ENCODE measurements around the gene ARHGAP15. TPM values are rescaled to one million over a fixed set of nuclear protein-coding genes. Genes with fewer than 3 reads are reported as not detected.
A peak's percentile ranks its signal among the peaks of the same experiment; 100 is the strongest.
"Not testable (repeated sequence)": the region's sequence is repeated elsewhere in the genome, so short reads cannot be mapped to it uniquely, and the experiment has no call there.

ARHGAP15 gene
- total RNA-seq, 8 experiments from 2014 or later, result 0.29 to 1.3 (median 0.51) TPM; not detected in 2

- H3K4me1 ChIP-seq (replicated peaks in 1 of 2), result peaks cover 0 to 4% of the 10 kb centered on the region in 2 donors
- in situ Hi-C loops (cut with MboI; ENCODE audit: low pct_unique_long_range_greater_than_20kb in 2 of 9, low sequenced_read_pairs in 9 of 9, unreplicated experiment in 9 of 9), result no loop called here
- WGBS, 10 experiments, result 0 to 95% (median 64%) methylated on average over 2 to 6 of the region's 6 CpGs
- ATAC-seq (replicated peaks in 6 of 8), result peak in 3 of 8 experiments; percentile 35 to 89 (median 44)
- no peak overlapping the region for H3K27ac ChIP-seq
- H3K4me3 ChIP-seq, result no peak overlapping the region
Measured at GRCh38 chr2:143524559-143525401, 395.6 kb downstream of the ARHGAP15 start.

- peak in 3 of 8 experiments; percentile 15 to 25 (median 16) for ATAC-seq (replicated peaks in 6 of 8)
Measured at GRCh38 chr2:143525402-143525860, 396.2 kb downstream of the ARHGAP15 start.

GRCh38 chr2:143526498-143526897 is 397.3 kb downstream of the ARHGAP15 start:
- peaks cover 0 to 4% of the 10 kb centered on the region in 2 donors for H3K4me1 ChIP-seq (replicated peaks in 1 of 2)
- no peak overlapping the region for H3K4me3 ChIP-seq
- no peak overlapping the region for H3K27ac ChIP-seq
- in situ Hi-C loops (cut with MboI; ENCODE audit: low pct_unique_long_range_greater_than_20kb in 2 of 9, low sequenced_read_pairs in 9 of 9, unreplicated experiment in 9 of 9), result no loop called here
- ATAC-seq (replicated peaks in 6 of 8), result no peak

More at GRCh38 chr2:143525402-143525860, 396.2 kb downstream of the ARHGAP15 start:
- 0 to 39% (median 11%) methylated on average over 2 of the region's 2 CpGs for WGBS, 10 experiments
- H3K4me1 ChIP-seq (replicated peaks in 1 of 2), result peaks cover 0 to 4% of the 10 kb centered on the region in 2 donors
- H3K4me3 ChIP-seq, result no peak overlapping the region
- H3K27ac ChIP-seq, result no peak overlapping the region
- in situ Hi-C loops (cut with MboI; ENCODE audit: low pct_unique_long_range_greater_than_20kb in 2 of 9, low sequenced_read_pairs in 9 of 9, unreplicated experiment in 9 of 9), result no loop called here

- Histone ChIP-seq H3K4me1 (replicated peaks in 1 of 2) (peaks cover 0 to 4% of the 10 kb centered on the region in 2 donors), H3K4me3 (no peak overlapping the region), H3K27ac (no peak overlapping the region)
- no peak for ATAC-seq (replicated peaks in 6 of 8)
- WGBS, 10 experiments, result 0 to 100% (median 38%) methylated on average over 1 of the region's 1 CpG; no CpG with 5 or more reads in 2 of the 10 experiments
- in situ Hi-C loops (cut with MboI; ENCODE audit: low pct_unique_long_range_greater_than_20kb in 2 of 9, low sequenced_read_pairs in 9 of 9, unreplicated experiment in 9 of 9), result no loop called here
Measured at GRCh38 chr2:143528021-143528420, 398.8 kb downstream of the ARHGAP15 start.

- Histone ChIP-seq H3K4me3 (no peak overlapping the region), H3K27ac (no peak overlapping the region), H3K4me1 (replicated peaks in 1 of 2) (peaks cover 0 to 4% of the 10 kb centered on the region in 2 donors)
- 65 to 100% (median 100%) methylated on average over 1 of the region's 1 CpG for WGBS, 10 experiments
- in situ Hi-C loops (cut with MboI; ENCODE audit: low pct_unique_long_range_greater_than_20kb in 2 of 9, low sequenced_read_pairs in 9 of 9, unreplicated experiment in 9 of 9), result no loop called here
- no peak for ATAC-seq (replicated peaks in 6 of 8)
Measured at GRCh38 chr2:143529118-143529720, 400.0 kb downstream of the ARHGAP15 start.

- ATAC-seq (replicated peaks in 6 of 8), result peak in 2 of 8 experiments; percentile 25 to 34
- Histone ChIP-seq H3K4me1 (replicated peaks in 1 of 2) (no peaks in the 10 kb centered on the region), H3K27ac (no peak overlapping the region), H3K4me3 (no peak overlapping the region)
- 40 to 89% (median 60%) methylated on average over 1 to 2 of the region's 2 CpGs; no CpG with 5 or more reads in 2 of the 10 experiments for WGBS, 10 experiments
- in situ Hi-C loops (cut with MboI; ENCODE audit: low pct_unique_long_range_greater_than_20kb in 2 of 9, low sequenced_read_pairs in 9 of 9, unreplicated experiment in 9 of 9), result no loop called here
Measured at GRCh38 chr2:143530758-143531157, 401.5 kb downstream of the ARHGAP15 start.

GRCh38 chr2:143532061-143532460 is 402.8 kb downstream of the ARHGAP15 start:
- no peak overlapping the region for H3K27ac ChIP-seq
- in situ Hi-C loops (cut with MboI; ENCODE audit: low pct_unique_long_range_greater_than_20kb in 2 of 9, low sequenced_read_pairs in 9 of 9, unreplicated experiment in 9 of 9), result no loop called here
- H3K4me3 ChIP-seq, result no peak overlapping the region
- no peaks in the 10 kb centered on the region for H3K4me1 ChIP-seq (replicated peaks in 1 of 2)
- no peak for ATAC-seq (replicated peaks in 6 of 8)

GRCh38 chr2:143533846-143534245 is 404.6 kb downstream of the ARHGAP15 start:
- in situ Hi-C loops (cut with MboI; ENCODE audit: low pct_unique_long_range_greater_than_20kb in 2 of 9, low sequenced_read_pairs in 9 of 9, unreplicated experiment in 9 of 9), result no loop called here
- no peak for ATAC-seq (replicated peaks in 6 of 8)
- WGBS, 10 experiments, result 57 to 100% (median 71%) methylated on average over 1 to 3 of the region's 4 CpGs; no CpG with 5 or more reads in 1 of the 10 experiments
- no peak overlapping the region for H3K4me3 ChIP-seq
- no peak overlapping the region for H3K27ac ChIP-seq
- no peaks in the 10 kb centered on the region for H3K4me1 ChIP-seq (replicated peaks in 1 of 2)

- Histone ChIP-seq H3K4me3 (no peak overlapping the region), H3K27ac (no peak overlapping the region), H3K4me1 (replicated peaks in 1 of 2) (no peaks in the 10 kb centered on the region)
- ATAC-seq (replicated peaks in 6 of 8), result no peak
- WGBS, 10 experiments, result 59 to 100% (median 83%) methylated on average over 1 to 2 of the region's 2 CpGs
- in situ Hi-C loops (cut with MboI; ENCODE audit: low pct_unique_long_range_greater_than_20kb in 2 of 9, low sequenced_read_pairs in 9 of 9, unreplicated experiment in 9 of 9), result no loop called here
Measured at GRCh38 chr2:143535802-143536201, 406.6 kb downstream of the ARHGAP15 start.

GRCh38 chr2:143541899-143542298 is 412.7 kb downstream of the ARHGAP15 start:
- ATAC-seq (replicated peaks in 6 of 8); H3K4me3 ChIP-seq; H3K27ac ChIP-seq; H3K4me1 ChIP-seq (replicated peaks in 1 of 2); in situ Hi-C loops (cut with MboI; ENCODE audit: low pct_unique_long_range_greater_than_20kb in 2 of 9, low sequenced_read_pairs in 9 of 9, unreplicated experiment in 9 of 9): not testable (repeated sequence)
- WGBS, 10 experiments, result 85 to 94% (median 90%) methylated on average over 2 to 7 of the region's 11 CpGs; no CpG with 5 or more reads in 7 of the 10 experiments

- in situ Hi-C loops (cut with MboI; ENCODE audit: low pct_unique_long_range_greater_than_20kb in 2 of 9, low sequenced_read_pairs in 9 of 9, unreplicated experiment in 9 of 9), result no loop called here
- WGBS, 10 experiments, result 30 to 100% (median 88%) methylated on average over 2 to 7 of the region's 7 CpGs
- Histone ChIP-seq H3K4me3 (no peak overlapping the region), H3K4me1 (replicated peaks in 1 of 2) (peaks cover 0 to 2% of the 10 kb centered on the region in 2 donors), H3K27ac (no peak overlapping the region)
- ATAC-seq (replicated peaks in 6 of 8), result peak in 1 of 8 experiments; percentile 25
Measured at GRCh38 chr2:143545059-143545948, 416.1 kb downstream of the ARHGAP15 start.

- peak in 2 of 8 experiments; percentile 64 to 68 for ATAC-seq (replicated peaks in 6 of 8)
- in situ Hi-C loops (cut with MboI; ENCODE audit: low pct_unique_long_range_greater_than_20kb in 2 of 9, low sequenced_read_pairs in 9 of 9, unreplicated experiment in 9 of 9), result no loop called here
- Histone ChIP-seq H3K27ac (no peak overlapping the region), H3K4me1 (replicated peaks in 1 of 2) (peaks cover 0 to 2% of the 10 kb centered on the region in 2 donors), H3K4me3 (no peak overlapping the region)
- 0 to 80% (median 66%) methylated on average over 1 to 4 of the region's 4 CpGs for WGBS, 10 experiments
Measured at GRCh38 chr2:143545949-143546255, 416.7 kb downstream of the ARHGAP15 start.

- in situ Hi-C loops (cut with MboI; ENCODE audit: low pct_unique_long_range_greater_than_20kb in 2 of 9, low sequenced_read_pairs in 9 of 9, unreplicated experiment in 9 of 9), result no loop called here
- H3K4me1 ChIP-seq (replicated peaks in 1 of 2), result peaks cover 0 to 2% of the 10 kb centered on the region in 2 donors
- no peak for ATAC-seq (replicated peaks in 6 of 8)
- no peak overlapping the region for H3K4me3 ChIP-seq
- WGBS, 10 experiments, result 16 to 91% (median 69%) methylated on average over 1 to 2 of the region's 2 CpGs; no CpG with 5 or more reads in 1 of the 10 experiments
- no peak overlapping the region for H3K27ac ChIP-seq
Measured at GRCh38 chr2:143548032-143548431, 418.8 kb downstream of the ARHGAP15 start.

Measured in motor neuron (in vitro differentiated cells).